CD14-positive monocyte (primary cell): ENCODE measurements around the gene SECTM1. TPM values are rescaled to one million over a fixed set of nuclear protein-coding genes. Genes with fewer than 3 reads are reported as not detected.
A peak's percentile ranks its signal among the peaks of the same experiment; 100 is the strongest.

Experiments
- DNase-seq, 3 donors: peaks; one replicate each; pipeline ENCODE4 v3.0.0-alpha.2; 2011 to 2022
- H2AFZ ChIP-seq: 2 replicates; pipeline ENCODE4 v1.6.0; 2012; ENCODE audit warnings: mild to moderate bottlenecking, low read depth, low read length, inconsistent platforms; ENCODE audit not compliant: insufficient read depth, poor library complexity, severe bottlenecking
- H3K27ac ChIP-seq, 2 donors: 1 replicate in 1 of 2; 2 replicates in 1 of 2; pipeline ENCODE4 v1.5.1; 2012 to 2013; ENCODE audit warnings: low read length in 2 of 2, control low read depth in 1 of 2, inconsistent platforms in 1 of 2, low read depth in 1 of 2, mild to moderate bottlenecking in 1 of 2
- H3K27me3 ChIP-seq, 2 donors: one replicate each; pipeline versions ENCODE4 v1.6.0 to v1.6.1; 2011 to 2013; ENCODE audit warnings: low read length in 2 of 2; ENCODE audit not compliant: control insufficient read depth in 2 of 2, insufficient read depth in 2 of 2
- H3K36me3 ChIP-seq, 2 donors: replicated peaks in 1 of 2; 1 replicate in 1 of 2; 2 replicates in 1 of 2; pipeline versions ENCODE4 v1.5.1 to v1.6.1; 2012 to 2013; ENCODE audit warnings: low read length in 2 of 2, control low read depth in 1 of 2, inconsistent platforms in 1 of 2, mild to moderate bottlenecking in 1 of 2; ENCODE audit not compliant: insufficient read depth in 2 of 2, control insufficient read depth in 1 of 2
- H3K4me1 ChIP-seq, 2 donors: 1 replicate in 1 of 2; 2 replicates in 1 of 2; pipeline versions ENCODE4 v1.5.1 to v1.6.1; 2012 to 2013; ENCODE audit warnings: low read length in 2 of 2, control low read depth in 1 of 2, inconsistent platforms in 1 of 2, mild to moderate bottlenecking in 1 of 2, moderate library complexity in 1 of 2; ENCODE audit not compliant: insufficient read depth in 2 of 2, control insufficient read depth in 1 of 2
- H3K4me2 ChIP-seq: replicated peaks from 2 replicates; pipeline ENCODE3; 2012; ENCODE audit warnings: low read length, moderate library complexity, mild to moderate bottlenecking; ENCODE audit not compliant: poor library complexity, severe bottlenecking; ENCODE audit errors: extremely low read depth
- H3K4me3 ChIP-seq, 3 experiments: fragments of 200-600 bp in 1 of 3; sonication (generic) in 1 of 3; replicated peaks in 1 of 3; 1 replicate in 2 of 3; 2 replicates in 1 of 3; pipeline ENCODE4 v1.5.1; 2011 to 2013; ENCODE audit warnings: low read length in 3 of 3, mild to moderate bottlenecking in 3 of 3, control low read depth in 2 of 3, low read depth in 2 of 3, inconsistent platforms in 1 of 3, moderate library complexity in 1 of 3
- H3K79me2 ChIP-seq: 2 replicates; pipeline ENCODE4 v1.6.0; 2012; ENCODE audit warnings: mild to moderate bottlenecking, control low read depth, inconsistent platforms, low read length, moderate library complexity; ENCODE audit not compliant: insufficient read depth
- H3K9ac ChIP-seq: 2 replicates; pipeline ENCODE4 v1.6.0; 2017; ENCODE audit warnings: low read length, mild to moderate bottlenecking; ENCODE audit not compliant: insufficient read depth, poor library complexity, severe bottlenecking
- H3K9me3 ChIP-seq, 2 donors: replicated peaks in 1 of 2; 1 replicate in 1 of 2; 2 replicates in 1 of 2; pipeline versions ENCODE4 v1.5.1 to v1.6.1; 2012 to 2013; ENCODE audit warnings: low read length in 2 of 2, control low read depth in 1 of 2; ENCODE audit not compliant: control insufficient read depth in 1 of 2, insufficient read depth in 1 of 2
- H4K20me1 ChIP-seq: 2 replicates; pipeline ENCODE4 v1.6.0; 2012; ENCODE audit warnings: mild to moderate bottlenecking, low read length, control low read depth, moderate library complexity; ENCODE audit not compliant: insufficient read depth
- H3K27ac Mint-ChIP-seq, 7 donors: one replicate each; pipeline ENCODE4 v1.8.0; 2020; ENCODE audit warnings: mild to moderate bottlenecking in 7 of 7, mixed read lengths in 7 of 7, moderate library complexity in 6 of 7, inconsistent platforms in 2 of 7
- H3K27me3 Mint-ChIP-seq, 3 donors: one replicate each; pipeline ENCODE4 v1.8.0; 2021 to 2022; ENCODE audit warnings: low read depth in 3 of 3, mild to moderate bottlenecking in 3 of 3, mixed read lengths in 3 of 3, moderate library complexity in 3 of 3, inconsistent platforms in 1 of 3
- H3K36me3 Mint-ChIP-seq, 2 donors: one replicate each; pipeline ENCODE4 v1.8.0; 2020; ENCODE audit warnings: mixed read lengths in 2 of 2, inconsistent platforms in 1 of 2, mild to moderate bottlenecking in 1 of 2
- H3K4me1 Mint-ChIP-seq: one replicate; pipeline ENCODE4 v1.8.0; 2020; ENCODE audit warnings: mild to moderate bottlenecking, mixed read lengths
- H3K4me3 Mint-ChIP-seq, 2 donors: one replicate each; pipeline ENCODE4 v1.8.0; 2020; ENCODE audit warnings: mild to moderate bottlenecking in 2 of 2, mixed read lengths in 2 of 2, moderate library complexity in 1 of 2
- H3K9me3 Mint-ChIP-seq, 7 donors: one replicate each; pipeline ENCODE4 v1.8.0; 2020 to 2022; ENCODE audit warnings: mixed read lengths in 7 of 7, mild to moderate bottlenecking in 6 of 7, moderate library complexity in 6 of 7, inconsistent platforms in 2 of 7
- WGBS: methylation state at CpG from one replicate; pipeline ENCODE4 v1.1.5; 2013; ENCODE audit warnings: missing lambda C conversion rate; ENCODE audit not compliant: insufficient coverage; 5-methylcytosine and 5-hydroxymethylcytosine counted together
- intact Hi-C, 2 donors: fragments of 100-400 bp; cut with micrococcal nuclease; formaldehyde crosslinking; loops; one replicate each; pipeline versions ENCODE4 v1.15.0 to v1.15.1; 2023
- polyA plus RNA-seq, 3 donors: library from polyadenylated mRNA; depleted of rRNA in 1 of 3; unstranded in 2 of 3; stranded (reverse) in 1 of 3; fragments of 300-500 nt in 2 of 3; fragments of >200 nt in 1 of 3; fragmentation: Illumina TruSeq in 2 of 3; gene quantifications; 1 replicate in 2 of 3; 2 replicates in 1 of 3; pipeline ENCODE4 v1.2.3, GENCODE V29; 2012 to 2021
- TF ChIP-seq, protein P1 (sequence below): fragments of 200-600 bp; IDR thresholded peaks from one replicate; pipeline ENCODE4 v1.8.0; 2022; ENCODE audit warnings: antibody characterized with exemption, mild to moderate bottlenecking

The SECTM1 gene
- polyA plus RNA-seq, 3 donors: 136 to 209 (median 188) TPM

DNA sequence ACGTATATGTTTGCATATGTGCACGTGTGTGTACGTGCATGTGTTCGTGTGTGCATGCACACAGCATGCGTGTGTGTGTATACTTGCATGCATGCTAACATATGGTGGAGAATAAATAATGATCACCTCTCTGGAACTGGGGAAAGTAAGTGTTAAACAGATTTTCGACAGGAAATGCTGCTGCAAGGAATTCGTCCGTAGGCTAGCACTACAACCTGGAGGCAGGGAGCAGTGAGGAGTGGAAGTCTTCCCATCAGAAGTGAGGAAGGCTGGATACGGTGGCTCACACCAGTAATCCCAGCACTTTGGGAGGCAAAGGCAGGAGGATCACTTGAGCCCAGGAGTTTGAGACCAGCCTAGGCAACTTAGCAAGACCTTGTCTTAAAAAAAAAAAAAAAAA is 55.3 kb downstream of the SECTM1 start:
- H3K27ac Mint-ChIP-seq: peak overlapping the region; percentile 98 to 100 (median 99)
- no peak overlapping the region for H3K4me3 Mint-ChIP-seq
- peaks cover 46 to 66% of the 10 kb centered on the region in 2 donors for H3K4me1 ChIP-seq
- no peaks in the 10 kb centered on the region for H3K27me3 ChIP-seq
- peaks cover 14 to 17% of the 10 kb centered on the region in 2 donors for H3K36me3 Mint-ChIP-seq
- peaks cover 9% of the 10 kb centered on the region for H3K79me2 ChIP-seq
- H3K4me1 Mint-ChIP-seq: peaks cover 49% of the 10 kb centered on the region
- 100% methylated on average over 5 of the region's 9 CpGs for WGBS
- H3K36me3 ChIP-seq: no peaks in the 10 kb centered on the region
- TF ChIP-seq, protein P1, sequence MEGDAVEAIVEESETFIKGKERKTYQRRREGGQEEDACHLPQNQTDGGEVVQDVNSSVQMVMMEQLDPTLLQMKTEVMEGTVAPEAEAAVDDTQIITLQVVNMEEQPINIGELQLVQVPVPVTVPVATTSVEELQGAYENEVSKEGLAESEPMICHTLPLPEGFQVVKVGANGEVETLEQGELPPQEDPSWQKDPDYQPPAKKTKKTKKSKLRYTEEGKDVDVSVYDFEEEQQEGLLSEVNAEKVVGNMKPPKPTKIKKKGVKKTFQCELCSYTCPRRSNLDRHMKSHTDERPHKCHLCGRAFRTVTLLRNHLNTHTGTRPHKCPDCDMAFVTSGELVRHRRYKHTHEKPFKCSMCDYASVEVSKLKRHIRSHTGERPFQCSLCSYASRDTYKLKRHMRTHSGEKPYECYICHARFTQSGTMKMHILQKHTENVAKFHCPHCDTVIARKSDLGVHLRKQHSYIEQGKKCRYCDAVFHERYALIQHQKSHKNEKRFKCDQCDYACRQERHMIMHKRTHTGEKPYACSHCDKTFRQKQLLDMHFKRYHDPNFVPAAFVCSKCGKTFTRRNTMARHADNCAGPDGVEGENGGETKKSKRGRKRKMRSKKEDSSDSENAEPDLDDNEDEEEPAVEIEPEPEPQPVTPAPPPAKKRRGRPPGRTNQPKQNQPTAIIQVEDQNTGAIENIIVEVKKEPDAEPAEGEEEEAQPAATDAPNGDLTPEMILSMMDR: no peak
- intact Hi-C loops: no loop called here
- H3K9me3 Mint-ChIP-seq: peaks cover 0 to 2% (median 0%) of the 10 kb centered on the region in 7 donors
- peak overlapping the region in 1 of 2 donors; percentile 96 for H3K27ac ChIP-seq
- no peak overlapping the region for H2AFZ ChIP-seq
- H3K9ac ChIP-seq: no peak overlapping the region
- H3K9me3 ChIP-seq: no peaks in the 10 kb centered on the region
- no peak overlapping the region for H3K4me3 ChIP-seq
- H4K20me1 ChIP-seq: no peaks in the 10 kb centered on the region
- no peak for DNase-seq
- H3K27me3 Mint-ChIP-seq: peaks cover 0 to 4% (median 3%) of the 10 kb centered on the region in 3 donors
- no peak overlapping the region for H3K4me2 ChIP-seq

DNA sequence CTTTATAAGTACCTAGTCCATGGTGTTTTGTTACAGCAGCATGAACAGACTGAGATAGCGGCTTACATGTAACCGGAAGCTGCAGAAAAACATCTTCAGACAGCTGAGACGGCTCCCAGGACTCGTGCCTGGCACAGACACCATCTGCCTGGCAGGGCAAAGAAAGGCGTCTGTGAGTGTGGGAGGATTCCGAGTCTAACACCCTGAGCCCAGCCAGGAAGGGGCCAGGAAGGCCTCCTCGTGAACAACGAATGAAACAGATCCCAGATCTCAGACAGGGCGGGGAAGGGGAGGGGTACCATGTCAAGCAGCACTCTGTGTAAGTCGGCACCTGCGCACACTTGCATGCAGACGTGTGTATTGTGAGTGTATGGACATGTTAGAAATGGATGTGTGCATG is 55.7 kb downstream of the SECTM1 start:
- Mint-ChIP-seq H3K36me3 (peaks cover 14 to 17% of the 10 kb centered on the region in 2 donors), H3K27ac (peak overlapping the region in 2 of 7 donors; percentile 58 to 98), H3K4me1 (peaks cover 45% of the 10 kb centered on the region), H3K9me3 (peaks cover 0 to 2% (median 0%) of the 10 kb centered on the region in 7 donors), H3K4me3 (no peak overlapping the region), H3K27me3 (peaks cover 0 to 4% (median 3%) of the 10 kb centered on the region in 3 donors)
- Histone ChIP-seq H3K27ac (no peak overlapping the region), H4K20me1 (no peaks in the 10 kb centered on the region), H3K9me3 (no peaks in the 10 kb centered on the region), H3K4me3 (no peak overlapping the region), H3K79me2 (peaks cover 13% of the 10 kb centered on the region), H3K4me1 (peaks cover 41 to 61% of the 10 kb centered on the region in 2 donors), H3K27me3 (no peaks in the 10 kb centered on the region), H3K36me3 (no peaks in the 10 kb centered on the region), H2AFZ (no peak overlapping the region), H3K4me2 (no peak overlapping the region), H3K9ac (no peak overlapping the region)
- DNase-seq: no peak
- 93% methylated on average over 8 of the region's 12 CpGs for WGBS
- TF ChIP-seq, protein P1: no peak
- intact Hi-C loops: no loop called here
